PC-9 (cell line): ENCODE results near the gene TMPRSS4.

Experiments used
- EZH2 ChIP-seq: fragments of 200-600 bp; sonication (generic); IDR thresholded peaks from 2 replicates; pipeline ENCODE4 v1.8.0; 2017; ENCODE audit warnings: antibody characterized with exemption, low read depth
- TF ChIP-seq, protein P1 (sequence below): fragments of 200-600 bp; sonication (generic); conservative IDR thresholded peaks from 2 replicates; pipeline ENCODE4 v1.6.1; 2017; ENCODE audit warnings: mixed run types, antibody characterized with exemption, mild to moderate bottlenecking, moderate library complexity

DNA sequence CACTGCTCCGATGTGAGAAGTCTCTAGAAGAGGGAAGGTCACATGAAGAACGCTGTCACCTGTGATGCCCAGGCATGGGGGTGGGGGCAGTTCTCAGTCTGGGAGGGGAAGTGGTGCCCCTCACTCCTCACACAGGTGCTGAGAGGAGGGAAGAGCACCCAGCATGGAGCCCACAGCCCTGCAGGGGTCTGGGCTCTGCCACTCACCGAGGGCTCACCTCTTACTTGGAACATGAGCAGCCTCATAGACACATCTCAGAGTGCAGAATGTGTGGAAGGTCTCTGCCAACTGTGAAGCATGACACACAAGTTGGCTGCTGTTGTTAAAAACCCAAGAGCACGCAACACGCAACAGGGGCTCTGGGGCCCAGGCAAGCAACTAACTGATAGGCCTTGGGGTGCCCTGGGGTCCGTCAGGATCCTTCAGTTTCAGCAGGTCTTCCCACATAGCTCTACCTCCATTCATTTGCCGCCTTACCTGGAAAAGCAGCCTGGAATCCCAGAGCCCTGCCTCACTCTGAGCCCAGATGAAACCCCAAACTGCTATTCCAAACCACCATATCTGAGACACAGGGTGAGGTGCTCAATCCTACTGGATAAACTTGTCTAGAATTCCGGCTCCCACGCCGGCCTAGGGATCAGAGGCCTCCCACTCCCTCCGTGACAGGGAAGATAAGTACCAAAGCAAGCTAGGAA lies 17.5 kb upstream of the TMPRSS4 start:
- TF ChIP-seq, protein P1, sequence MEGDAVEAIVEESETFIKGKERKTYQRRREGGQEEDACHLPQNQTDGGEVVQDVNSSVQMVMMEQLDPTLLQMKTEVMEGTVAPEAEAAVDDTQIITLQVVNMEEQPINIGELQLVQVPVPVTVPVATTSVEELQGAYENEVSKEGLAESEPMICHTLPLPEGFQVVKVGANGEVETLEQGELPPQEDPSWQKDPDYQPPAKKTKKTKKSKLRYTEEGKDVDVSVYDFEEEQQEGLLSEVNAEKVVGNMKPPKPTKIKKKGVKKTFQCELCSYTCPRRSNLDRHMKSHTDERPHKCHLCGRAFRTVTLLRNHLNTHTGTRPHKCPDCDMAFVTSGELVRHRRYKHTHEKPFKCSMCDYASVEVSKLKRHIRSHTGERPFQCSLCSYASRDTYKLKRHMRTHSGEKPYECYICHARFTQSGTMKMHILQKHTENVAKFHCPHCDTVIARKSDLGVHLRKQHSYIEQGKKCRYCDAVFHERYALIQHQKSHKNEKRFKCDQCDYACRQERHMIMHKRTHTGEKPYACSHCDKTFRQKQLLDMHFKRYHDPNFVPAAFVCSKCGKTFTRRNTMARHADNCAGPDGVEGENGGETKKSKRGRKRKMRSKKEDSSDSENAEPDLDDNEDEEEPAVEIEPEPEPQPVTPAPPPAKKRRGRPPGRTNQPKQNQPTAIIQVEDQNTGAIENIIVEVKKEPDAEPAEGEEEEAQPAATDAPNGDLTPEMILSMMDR, result no peak
- TF ChIP-seq EZH2, result no peak
